Loucy (cell line): ENCODE data around the gene BAZ1A.

Source experiments
- CTCF ChIP-seq: fragments of 200-600 bp; sonication (generic); conservative IDR thresholded peaks from 2 replicates; pipeline ENCODE4 v1.5.1; 2014; ENCODE audit warnings: mild to moderate bottlenecking, antibody characterized with exemption, low read length
- EZH2phosphoT487 ChIP-seq: fragments of 200-600 bp; IDR thresholded peaks from 2 replicates; pipeline ENCODE4 v1.6.1; 2018; ENCODE audit warnings: antibody characterized with exemption, mild to moderate bottlenecking, moderate library complexity, borderline replicate concordance

- TF ChIP-seq CTCF = no peak
- TF ChIP-seq EZH2phosphoT487 = no peak
Observed at GRCh38 chr14:34770901-34771300, 104.3 kb downstream of the BAZ1A start.
